ENCODE results near the gene C3AR1. TPM values are rescaled to one million over a fixed set of nuclear protein-coding genes. Genes with fewer than 3 reads are reported as not detected.

Gene C3AR1
- polyA plus RNA-seq, 2 of the 4 experiments (the other 2 are of a cell fraction): not detected

- ChIA-PET POLR2A (interaction anchor here (0.8 kb wide), 1 partner anchor 11 kb away, joined by 4 read pairs; no protein-coding TSS in a partner anchor), CTCF (interaction anchor here (1.1 to 3.9 kb wide), 3 partner anchors 12 to 200 kb away, joined by 3 to 17 read pairs (median 8); no protein-coding TSS in a partner anchor)
- WGBS (ENCODE audit: missing lambda C conversion rate): 87% methylated on average over 6 of the region's 6 CpGs
- no peak for DNase-seq (ENCODE audit: low read depth in 1 of 2, low spot score in 1 of 2)
- TF ChIP-seq RFX5 (IDR thresholded peaks at IDR 0.05) (no peak), ZC3H11A (IDR thresholded peaks at IDR 0.05) (no peak), POLR2AphosphoS2 (conservative IDR thresholded peaks at IDR 0.05; ENCODE audit: low read length) (no peak), HOXB13 (CRISPR knock-in tag; IDR thresholded peaks at IDR 0.05; ENCODE audit: low read depth) (no peak), NFE2L2 (conservative IDR thresholded peaks at IDR 0.05; ENCODE audit: low read length) (no peak), CBX8 (IDR thresholded peaks at IDR 0.05) (no peak), JUN (IDR thresholded peaks at IDR 0.05) (no peak), CTCF (IDR thresholded peaks at IDR 0.05) (no peak), HES2 (IDR thresholded peaks at IDR 0.05) (no peak), USF2 (IDR thresholded peaks at IDR 0.05) (no peak)
- no peak for ATAC-seq
- Histone ChIP-seq H3K9me3 (no peaks in the 10 kb centered on the region), H3K4me3 (no peak overlapping the region), H3K27ac (no peak overlapping the region), H3K4me1 (peaks cover 26% of the 10 kb centered on the region), H3K4me2 (no peak overlapping the region)
- FAIRE-seq: no peak
Observed at GRCh38 chr12:8037947-8038346, 28.2 kb downstream of the C3AR1 start.

- ATAC-seq (no peak), DNase-seq (ENCODE audit: low read depth in 1 of 2, low spot score in 1 of 2) (no peak), FAIRE-seq (no peak)
- Histone ChIP-seq H3K4me1 (peaks cover 26% of the 10 kb centered on the region), H3K4me3 (no peak overlapping the region), H3K4me2 (no peak overlapping the region), H3K9me3 (no peaks in the 10 kb centered on the region), H3K27ac (no peak overlapping the region)
- POLR2A ChIA-PET: no interaction called here
- CTCF ChIA-PET: interaction anchor here (2.3 to 3.5 kb wide), 2 partner anchors 9 to 13 kb away, joined by 8 to 30 read pairs; no protein-coding TSS in a partner anchor
- WGBS (ENCODE audit: missing lambda C conversion rate): 43% methylated on average over 6 of the region's 6 CpGs
- TF ChIP-seq E2F6 (IDR thresholded peaks at IDR 0.05; ENCODE audit: borderline replicate concordance, low read depth) (no peak), CHD2 (IDR thresholded peaks at IDR 0.05; ENCODE audit: low read length, partially characterized antibody) (no peak)
Observed at GRCh38 chr12:8037046-8037663, 29.0 kb downstream of the C3AR1 start.

GRCh38 chr12:8036346-8036745, 29.8 kb downstream of the C3AR1 start:
- ChIA-PET CTCF (interaction anchor here (0.6 to 3.5 kb wide), 4 partner anchors 9 to 661 kb away, joined by 3 to 30 read pairs (median 4); partner anchors contain the start of gene SLC2A3), POLR2A (interaction anchor here (1.7 kb wide), 1 partner anchor 9 kb away, joined by 4 read pairs; no protein-coding TSS in a partner anchor)
- H3K4me3 ChIP-seq: no peak overlapping the region
- no peak overlapping the region for H3K27ac ChIP-seq
- WGBS (ENCODE audit: missing lambda C conversion rate): 78% methylated on average over 8 of the region's 8 CpGs
- TF ChIP-seq EP300 (IDR thresholded peaks at IDR 0.05): no peak
- TF ChIP-seq PBX3 (IDR thresholded peaks at IDR 0.05): no peak
- no peak for TF ChIP-seq ELK1 (IDR thresholded peaks at IDR 0.05; ENCODE audit: low read depth, low read length)
- no peak for TF ChIP-seq JUNB (IDR thresholded peaks at IDR 0.05)
- TF ChIP-seq RNF2 (IDR thresholded peaks at IDR 0.05; ENCODE audit: borderline replicate concordance, low read depth): no peak
- TF ChIP-seq MAX (IDR thresholded peaks at IDR 0.05): no peak
- no peak for TF ChIP-seq GATA3 (IDR thresholded peaks at IDR 0.05; ENCODE audit: borderline replicate concordance)
- TF ChIP-seq RAD21 (conservative IDR thresholded peaks at IDR 0.05 in 1 of 2, IDR thresholded peaks at IDR 0.05 in 1 of 2): no peak
- no peak for TF ChIP-seq ESRRA (IDR thresholded peaks at IDR 0.05; ENCODE audit: borderline replicate concordance, low read length)
- no peak for TF ChIP-seq CHD2 (IDR thresholded peaks at IDR 0.05; ENCODE audit: low read length, partially characterized antibody)
- TF ChIP-seq POLR2A (IDR thresholded peaks at IDR 0.05; ENCODE audit: low read length): no peak
- TF ChIP-seq CBX8 (IDR thresholded peaks at IDR 0.05): no peak
- no peak for TF ChIP-seq NFE2L2 (conservative IDR thresholded peaks at IDR 0.05; ENCODE audit: low read length)
- no peak for TF ChIP-seq HEYL (CRISPR knock-in tag; IDR thresholded peaks at IDR 0.05)
- ATAC-seq (no peak), DNase-seq (ENCODE audit: low read depth in 1 of 2, low spot score in 1 of 2) (no peak), FAIRE-seq (no peak)
- no peaks in the 10 kb centered on the region for H3K9me3 ChIP-seq
- H3K4me1 ChIP-seq: peaks cover 31% of the 10 kb centered on the region
- no peak overlapping the region for H3K4me2 ChIP-seq
